Measurements from ENCODE around the gene ITIH1.

GRCh38 chr3:52817860-52818259, 40.5 kb downstream of the ITIH1 start:
- TF ChIP-seq POLR2A (IDR thresholded peaks at IDR 0.05), result no peak
- no peak for TF ChIP-seq CTCF (IDR thresholded peaks at IDR 0.05)
- no peak for TF ChIP-seq POLR2AphosphoS5 (IDR thresholded peaks at IDR 0.05)
